ENCODE data around the gene PLPP1. TPM values are rescaled to one million over a fixed set of nuclear protein-coding genes. Genes with fewer than 3 reads are reported as not detected.

PLPP1 gene
- total RNA-seq, 1 experiment from 2014 or later = 7.5 TPM

GRCh38 chr5:55437452-55437851 is 97.3 kb downstream of the PLPP1 start:
- peaks cover 30% of the 10 kb centered on the region for H3K36me3 Mint-ChIP-seq (ENCODE audit: insufficient read depth, unreplicated experiment)
- H3K27ac Mint-ChIP-seq (ENCODE audit: low read depth, unreplicated experiment) = peak overlapping the region; percentile 99
- no peaks in the 10 kb centered on the region for H3K27me3 Mint-ChIP-seq (ENCODE audit: insufficient read depth, unreplicated experiment)
- intact Hi-C loops (cut with micrococcal nuclease) = no loop called here
- BruUV-seq (replicated peaks) = no TSS peak
- H3K4me3 Mint-ChIP-seq (ENCODE audit: unreplicated experiment) = peak overlapping the region; percentile 67
- no peak for TF ChIP-seq CTCF (IDR thresholded peaks at IDR 0.05; ENCODE audit: unreplicated experiment)
- ChIA-PET CTCF (interaction anchor here (0.6 to 0.7 kb wide), 2 partner anchors 20 to 253 kb away, joined by 3 read pairs; no protein-coding TSS in a partner anchor), POLR2A (interaction anchor here (0.7 to 1.9 kb wide), 8 partner anchors 12 to 743 kb away, joined by 3 to 8 read pairs (median 3); no protein-coding TSS in a partner anchor)
- peak; percentile 31 for DNase-seq (ENCODE audit: unreplicated experiment)
- peaks cover 18% of the 10 kb centered on the region for H3K9me3 Mint-ChIP-seq (ENCODE audit: unreplicated experiment)
- peaks cover 17% of the 10 kb centered on the region for H3K4me1 Mint-ChIP-seq (ENCODE audit: insufficient read depth, unreplicated experiment)

GRCh38 chr5:55432549-55432948 is 102.2 kb downstream of the PLPP1 start:
- peaks cover 3% of the 10 kb centered on the region for H3K4me1 Mint-ChIP-seq (ENCODE audit: insufficient read depth, unreplicated experiment)
- POLR2A ChIA-PET = interaction anchor here (0.6 to 0.7 kb wide), 2 partner anchors 259 to 631 kb away, joined by 3 read pairs; no protein-coding TSS in a partner anchor
- no peak for DNase-seq (ENCODE audit: unreplicated experiment)
- no peaks in the 10 kb centered on the region for H3K27me3 Mint-ChIP-seq (ENCODE audit: insufficient read depth, unreplicated experiment)
- CTCF ChIA-PET = no interaction called here
- peaks cover 61% of the 10 kb centered on the region for H3K36me3 Mint-ChIP-seq (ENCODE audit: insufficient read depth, unreplicated experiment)
- intact Hi-C loops (cut with micrococcal nuclease) = no loop called here
- H3K27ac Mint-ChIP-seq (ENCODE audit: low read depth, unreplicated experiment) = no peak overlapping the region
- no peak overlapping the region for H3K4me3 Mint-ChIP-seq (ENCODE audit: unreplicated experiment)
- H3K9me3 Mint-ChIP-seq (ENCODE audit: unreplicated experiment) = peaks cover 18% of the 10 kb centered on the region
- no TSS peak for BruUV-seq (replicated peaks)
- no peak for TF ChIP-seq CTCF (IDR thresholded peaks at IDR 0.05; ENCODE audit: unreplicated experiment)

GRCh38 chr5:55429613-55430253 is 105.0 kb downstream of the PLPP1 start:
- CTCF ChIA-PET = no interaction called here
- H3K4me1 Mint-ChIP-seq (ENCODE audit: insufficient read depth, unreplicated experiment) = no peaks in the 10 kb centered on the region
- no peak for DNase-seq (ENCODE audit: unreplicated experiment)

GRCh38 chr5:55429221-55429612 is 105.5 kb downstream of the PLPP1 start:
- Mint-ChIP-seq H3K36me3 (ENCODE audit: insufficient read depth, unreplicated experiment) (peaks cover 76% of the 10 kb centered on the region), H3K4me3 (ENCODE audit: unreplicated experiment) (no peak overlapping the region), H3K27me3 (ENCODE audit: insufficient read depth, unreplicated experiment) (no peaks in the 10 kb centered on the region), H3K4me1 (ENCODE audit: insufficient read depth, unreplicated experiment) (no peaks in the 10 kb centered on the region), H3K9me3 (ENCODE audit: unreplicated experiment) (peaks cover 4% of the 10 kb centered on the region), H3K27ac (ENCODE audit: low read depth, unreplicated experiment) (no peak overlapping the region)
- DNase-seq (ENCODE audit: unreplicated experiment) = no peak
- ChIA-PET POLR2A (interaction anchor here (1.0 kb wide), 1 partner anchor 21 kb away, joined by 3 read pairs; no protein-coding TSS in a partner anchor), CTCF (interaction anchor here (0.7 kb wide), 1 partner anchor 13 kb away, joined by 3 read pairs; no protein-coding TSS in a partner anchor)
- BruUV-seq (replicated peaks) = no TSS peak
- intact Hi-C loops (cut with micrococcal nuclease) = no loop called here
- TF ChIP-seq CTCF (IDR thresholded peaks at IDR 0.05; ENCODE audit: unreplicated experiment) = no peak

More at GRCh38 chr5:55429613-55430253, 105.0 kb downstream of the PLPP1 start:
- TF ChIP-seq CTCF (IDR thresholded peaks at IDR 0.05; ENCODE audit: unreplicated experiment) = no peak
- Mint-ChIP-seq H3K36me3 (ENCODE audit: insufficient read depth, unreplicated experiment) (peaks cover 76% of the 10 kb centered on the region), H3K27me3 (ENCODE audit: insufficient read depth, unreplicated experiment) (no peaks in the 10 kb centered on the region), H3K27ac (ENCODE audit: low read depth, unreplicated experiment) (no peak overlapping the region), H3K9me3 (ENCODE audit: unreplicated experiment) (peaks cover 9% of the 10 kb centered on the region), H3K4me3 (ENCODE audit: unreplicated experiment) (no peak overlapping the region)
- POLR2A ChIA-PET = no interaction called here
- intact Hi-C loops (cut with micrococcal nuclease) = no loop called here
- no TSS peak for BruUV-seq (replicated peaks)
